ENCODE data around the gene EI24.
A peak's percentile ranks its signal among the peaks of the same experiment; 100 is the strongest.

EI24 gene

DNA sequence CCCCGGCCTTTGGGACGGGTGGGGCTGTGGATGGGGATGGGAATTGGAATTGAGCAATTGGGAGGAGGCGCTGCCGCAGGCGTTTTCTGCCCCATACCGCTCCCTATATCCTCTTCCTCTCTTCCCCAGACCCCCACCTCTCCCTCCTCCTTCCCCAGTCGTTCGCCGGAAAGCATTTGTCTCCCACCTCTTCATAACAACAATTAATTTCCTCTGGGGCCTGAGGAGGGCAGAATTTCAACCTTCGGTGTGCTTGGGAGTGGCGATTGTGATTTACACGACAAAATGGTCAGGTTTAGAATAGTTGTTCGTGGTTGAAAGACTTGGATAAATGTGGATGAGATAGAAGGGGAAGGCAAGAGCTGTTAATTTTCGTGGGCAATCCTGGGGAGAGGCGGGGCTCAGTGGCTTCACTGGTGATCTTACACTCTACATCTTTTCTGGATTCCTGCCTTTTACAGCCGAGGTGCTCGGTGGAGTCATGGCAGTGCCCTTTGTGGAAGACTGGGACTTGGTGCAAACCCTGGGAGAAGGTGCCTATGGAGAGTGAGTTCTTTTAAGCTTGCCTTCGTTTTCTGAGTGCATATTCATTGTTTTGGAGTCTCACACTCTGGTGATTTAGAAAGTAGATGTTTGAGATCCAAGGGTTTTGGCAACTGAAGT is 57.1 kb downstream of the EI24 start:
- DNase-seq (ENCODE audit: low read depth in 4 of 4, low spot score in 1 of 4) = peak in 1 of 4 experiments; percentile 5

DNA sequence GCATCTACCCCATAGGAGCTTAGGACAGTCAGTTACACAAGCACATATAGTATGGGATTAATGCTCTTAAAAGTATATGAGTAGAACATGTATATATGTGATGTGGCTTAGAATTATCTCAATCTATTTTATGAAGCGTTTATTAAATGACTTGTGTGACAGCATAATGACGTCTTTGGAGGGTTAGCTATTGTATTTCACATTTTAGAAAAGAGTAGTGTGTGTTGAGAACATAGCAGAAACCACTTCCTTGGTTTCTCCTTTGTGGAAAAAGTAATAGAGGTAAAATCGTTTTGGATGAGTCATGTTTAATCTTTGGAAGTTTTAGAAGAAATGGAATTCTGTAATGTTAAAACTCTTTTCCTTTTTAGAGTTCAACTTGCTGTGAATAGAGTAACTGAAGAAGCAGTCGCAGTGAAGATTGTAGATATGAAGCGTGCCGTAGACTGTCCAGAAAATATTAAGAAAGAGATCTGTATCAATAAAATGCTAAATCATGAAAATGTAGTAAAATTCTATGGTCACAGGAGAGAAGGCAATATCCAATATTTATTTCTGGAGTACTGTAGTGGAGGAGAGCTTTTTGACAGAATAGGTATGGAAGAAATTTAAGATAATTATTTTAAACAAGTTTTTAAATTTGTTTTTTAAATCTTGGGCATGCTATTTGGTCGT is 58.1 kb downstream of the EI24 start:
- no peak for DNase-seq (ENCODE audit: low read depth in 4 of 4, low spot score in 1 of 4)

Measured in stimulated activated CD4-positive, alpha-beta T cell treated with anti-CD3 and anti-CD28 coated beads, Interleukin-1b, Interleukin-23, amount 100 ng/mL, for 24 hours (primary cell).